A673 (cell line): ENCODE data around the gene CRB2. TPM values are rescaled to one million over a fixed set of nuclear protein-coding genes. Genes with fewer than 3 reads are reported as not detected.
A peak's percentile ranks its signal among the peaks of the same experiment; 100 is the strongest.

ENCODE experiments used
- BruUV-seq: library from RNA; stranded (reverse); fragments of 400-500 nt; replicated peaks from 2 replicates; lab custom pipeline; 2021; lab: Mats Ljungman, UMichigan
- CTCF ChIA-PET: fragments of 300-600 bp; sonication (Branson Sonifier 250); formaldehyde crosslinking; loops from one replicate; lab custom pipeline; 2022; ENCODE audit warnings: antibody characterized with exemption; lab: Charles Lee
- POLR2A ChIA-PET: fragments of 300-600 bp; sonication (Branson Sonifier 250); formaldehyde crosslinking; loops from one replicate; lab custom pipeline; 2022; ENCODE audit warnings: antibody characterized with exemption; ENCODE audit not compliant: low non-redundant PET; lab: Charles Lee
- DNase-seq: peaks from one replicate; pipeline ENCODE4 v3.0.0-alpha.2; 2015; ENCODE audit warnings: low spot score
- H3K27ac ChIP-seq: fragments of 200-600 bp; sonication (generic); 2 replicates; pipeline ENCODE4 v1.5.1; 2016; ENCODE audit warnings: mixed run types, low read depth, mild to moderate bottlenecking, mixed read lengths, antibody characterized with exemption, low read length; ENCODE audit not compliant: poor library complexity, severe bottlenecking
- H3K27me3 ChIP-seq: fragments of 200-600 bp; sonication (generic); replicated peaks from 2 replicates; pipeline ENCODE4 v1.6.1; 2017; ENCODE audit warnings: mixed run types, low read depth, mild to moderate bottlenecking, mixed read lengths, antibody characterized with exemption, low read length; ENCODE audit not compliant: insufficient read depth, poor library complexity
- H3K36me3 ChIP-seq: fragments of 200-600 bp; sonication (generic); 2 replicates; pipeline ENCODE4 v1.6.1; 2016; ENCODE audit warnings: mixed run types, mild to moderate bottlenecking, mixed read lengths, antibody characterized with exemption, low read length; ENCODE audit not compliant: insufficient read depth, poor library complexity, severe bottlenecking
- H3K4me1 ChIP-seq: fragments of 200-600 bp; sonication (generic); 2 replicates; pipeline ENCODE4 v1.6.1; 2017; ENCODE audit warnings: mixed run types, mild to moderate bottlenecking, mixed read lengths, antibody characterized with exemption, low read length; ENCODE audit not compliant: insufficient read depth, poor library complexity, severe bottlenecking
- H3K4me3 ChIP-seq: fragments of 200-600 bp; sonication (generic); 2 replicates; pipeline ENCODE4 v1.5.1; 2016; ENCODE audit warnings: low read depth, mixed run types, mild to moderate bottlenecking, mixed read lengths, low read length; ENCODE audit not compliant: poor library complexity, severe bottlenecking
- H3K9me3 ChIP-seq: fragments of 200-600 bp; sonication (generic); 2 replicates; pipeline ENCODE4 v1.6.1; 2016; ENCODE audit warnings: mixed run types, low read depth, mild to moderate bottlenecking, mixed read lengths, antibody characterized with exemption, low read length; ENCODE audit not compliant: poor library complexity, severe bottlenecking
- CTCF ChIP-seq: fragments of 300-800, 200-600 bp; sonication (generic); conservative IDR thresholded peaks from 2 replicates; pipeline ENCODE4 v1.5.1; 2017; ENCODE audit warnings: low read depth, mild to moderate bottlenecking, antibody characterized with exemption, low read length, moderate library complexity, mixed read lengths
- EZH2 ChIP-seq: fragments of 200-600 bp; sonication (generic); IDR thresholded peaks from 2 replicates; pipeline ENCODE4 v1.6.1; 2017; ENCODE audit warnings: borderline replicate concordance, low read depth, mild to moderate bottlenecking, mixed read lengths, antibody characterized with exemption, low read length; ENCODE audit not compliant: poor library complexity, severe bottlenecking
- intact Hi-C: fragments of 100-400 bp; cut with micrococcal nuclease; formaldehyde crosslinking; loops from one replicate; pipeline ENCODE4 v1.10.0; 2022; ENCODE audit not compliant: unreplicated experiment
- total RNA-seq: library from RNA; stranded (reverse); gene quantifications from 2 replicates; pipeline ENCODE4 v1.2.3, GENCODE V29; 2021

CRB2 gene
- total RNA-seq, 1 experiment from 2014 or later = 0.47 TPM

GRCh38 chr9:123315635-123316034 is 40.4 kb upstream of the CRB2 start:
- CTCF ChIA-PET = no interaction called here

GRCh38 chr9:123316053-123316718 is 39.8 kb upstream of the CRB2 start:
- TF ChIP-seq EZH2 = no peak
- no peak for TF ChIP-seq CTCF
- Histone ChIP-seq H3K4me1 (peaks cover 44% of the 10 kb centered on the region), H3K4me3 (no peak overlapping the region), H3K9me3 (no peaks in the 10 kb centered on the region), H3K36me3 (no peaks in the 10 kb centered on the region), H3K27me3 (no peaks in the 10 kb centered on the region), H3K27ac (peak overlapping the region; percentile 52)
- intact Hi-C loops = no loop called here
- no TSS peak for BruUV-seq
- no peak for DNase-seq
- CTCF ChIA-PET = no interaction called here
- POLR2A ChIA-PET = no interaction called here

More at GRCh38 chr9:123315635-123316034, 40.4 kb upstream of the CRB2 start:
- TF ChIP-seq CTCF = no peak
- no peak for TF ChIP-seq EZH2
- H3K27me3 ChIP-seq = no peaks in the 10 kb centered on the region
- no peak overlapping the region for H3K4me3 ChIP-seq
- POLR2A ChIA-PET = no interaction called here
- H3K36me3 ChIP-seq = no peaks in the 10 kb centered on the region
- no peaks in the 10 kb centered on the region for H3K9me3 ChIP-seq
- peaks cover 50% of the 10 kb centered on the region for H3K4me1 ChIP-seq
- BruUV-seq = no TSS peak
- intact Hi-C loops = no loop called here
- H3K27ac ChIP-seq = peak overlapping the region; percentile 52
- DNase-seq = no peak

GRCh38 chr9:123318202-123318601 is 37.8 kb upstream of the CRB2 start:
- CTCF ChIA-PET = no interaction called here

More at GRCh38 chr9:123318202-123318601, 37.8 kb upstream of the CRB2 start:
- H3K36me3 ChIP-seq = no peaks in the 10 kb centered on the region
- peak overlapping the region; percentile 59 for H3K27ac ChIP-seq
- no peak for TF ChIP-seq CTCF
- TF ChIP-seq EZH2 = no peak
- no peak for DNase-seq
- H3K4me3 ChIP-seq = no peak overlapping the region
- intact Hi-C loops = no loop called here
- no TSS peak for BruUV-seq
- POLR2A ChIA-PET = no interaction called here
- H3K27me3 ChIP-seq = no peaks in the 10 kb centered on the region
- no peaks in the 10 kb centered on the region for H3K9me3 ChIP-seq
- H3K4me1 ChIP-seq = peaks cover 34% of the 10 kb centered on the region
